ENCODE data around the gene PTPRD.
"Not testable (repeated sequence)": the region's sequence is repeated elsewhere in the genome, so short reads cannot be mapped to it uniquely, and the experiment has no call there.

PTPRD gene

GRCh38 chr9:8706998-8707397 lies 1905.8 kb downstream of the PTPRD start:
- DNase-seq (ENCODE audit: low read depth in 4 of 4, low spot score in 1 of 4): no peak

GRCh38 chr9:8706531-8706930 lies 1906.3 kb downstream of the PTPRD start:
- DNase-seq (ENCODE audit: low read depth in 4 of 4, low spot score in 1 of 4): no peak

- no peak for DNase-seq (ENCODE audit: low read depth in 4 of 4, low spot score in 1 of 4)
These were observed 1906.9 kb downstream of the PTPRD start for GRCh38 chr9:8705861-8706260.

GRCh38 chr9:8703904-8704303 lies 1908.9 kb downstream of the PTPRD start:
- DNase-seq (ENCODE audit: low read depth in 4 of 4, low spot score in 1 of 4): no peak

GRCh38 chr9:8701904-8702303 lies 1910.9 kb downstream of the PTPRD start:
- DNase-seq (ENCODE audit: low read depth in 4 of 4, low spot score in 1 of 4): no peak

- not testable (repeated sequence) for DNase-seq (ENCODE audit: low read depth in 4 of 4, low spot score in 1 of 4)
These were observed 1915.2 kb downstream of the PTPRD start for GRCh38 chr9:8697565-8697964.

- no peak for DNase-seq (ENCODE audit: low read depth in 4 of 4, low spot score in 1 of 4)
These were observed 1916.3 kb downstream of the PTPRD start for GRCh38 chr9:8696516-8696915.

GRCh38 chr9:8694983-8695588 lies 1917.7 kb downstream of the PTPRD start:
- DNase-seq (ENCODE audit: low read depth in 4 of 4, low spot score in 1 of 4): no peak

- no peak for DNase-seq (ENCODE audit: low read depth in 4 of 4, low spot score in 1 of 4)
These were observed 1919.3 kb downstream of the PTPRD start for GRCh38 chr9:8693464-8693863.

GRCh38 chr9:8686516-8686915 lies 1926.3 kb downstream of the PTPRD start:
- no peak for DNase-seq (ENCODE audit: low read depth in 4 of 4, low spot score in 1 of 4)

GRCh38 chr9:8685825-8686224 lies 1927.0 kb downstream of the PTPRD start:
- DNase-seq (ENCODE audit: low read depth in 4 of 4, low spot score in 1 of 4): no peak

GRCh38 chr9:8684978-8685708 lies 1927.7 kb downstream of the PTPRD start:
- no peak for DNase-seq (ENCODE audit: low read depth in 4 of 4, low spot score in 1 of 4)

- no peak for DNase-seq (ENCODE audit: low read depth in 4 of 4, low spot score in 1 of 4)
These were observed 1929.3 kb downstream of the PTPRD start for GRCh38 chr9:8683496-8683895.

- no peak for DNase-seq (ENCODE audit: low read depth in 4 of 4, low spot score in 1 of 4)
These were observed 1932.1 kb downstream of the PTPRD start for GRCh38 chr9:8680658-8681057.

GRCh38 chr9:8680157-8680556 lies 1932.6 kb downstream of the PTPRD start:
- DNase-seq (ENCODE audit: low read depth in 4 of 4, low spot score in 1 of 4): no peak

GRCh38 chr9:8679371-8679822 lies 1933.4 kb downstream of the PTPRD start:
- DNase-seq (ENCODE audit: low read depth in 4 of 4, low spot score in 1 of 4): no peak

- no peak for DNase-seq (ENCODE audit: low read depth in 4 of 4, low spot score in 1 of 4)
These were observed 1935.1 kb downstream of the PTPRD start for GRCh38 chr9:8677741-8678140.

- DNase-seq (ENCODE audit: low read depth in 4 of 4, low spot score in 1 of 4): no peak
These were observed 1938.3 kb downstream of the PTPRD start for GRCh38 chr9:8674536-8674935.

GRCh38 chr9:8673830-8674229 lies 1939.0 kb downstream of the PTPRD start:
- DNase-seq (ENCODE audit: low read depth in 4 of 4, low spot score in 1 of 4): no peak

- DNase-seq (ENCODE audit: low read depth in 4 of 4, low spot score in 1 of 4): no peak
These were observed 1942.1 kb downstream of the PTPRD start for GRCh38 chr9:8670751-8671150.

- DNase-seq (ENCODE audit: low read depth in 4 of 4, low spot score in 1 of 4): no peak
These were observed 1944.1 kb downstream of the PTPRD start for GRCh38 chr9:8668751-8669150.

GRCh38 chr9:8668231-8668630 lies 1944.6 kb downstream of the PTPRD start:
- no peak for DNase-seq (ENCODE audit: low read depth in 4 of 4, low spot score in 1 of 4)

GRCh38 chr9:8666060-8666459 lies 1946.7 kb downstream of the PTPRD start:
- no peak for DNase-seq (ENCODE audit: low read depth in 4 of 4, low spot score in 1 of 4)

Data from stimulated activated CD4-positive, alpha-beta T cell treated with anti-CD3 and anti-CD28 coated beads, Interleukin-1b, Interleukin-23, amount 100 ng/mL, for 24 hours (primary cell).